Right lung (tissue), 5 donors: ENCODE data around the gene CETN2. TPM values are rescaled to one million over a fixed set of nuclear protein-coding genes. Genes with fewer than 3 reads are reported as not detected.

Experiments used
- polyA plus RNA-seq, 5 donors: library from polyadenylated mRNA; unstranded; fragments of 120-200 nt; gene quantifications; one replicate each; pipeline versions ENCODE4 v1.2.1 to v1.2.3, GENCODE V29; 2013; ENCODE audit warnings: inconsistent platforms in 1 of 5, low replicate concordance in 1 of 5; ENCODE audit not compliant: insufficient read length in 5 of 5, insufficient read depth in 1 of 5

CETN2 gene
- polyA plus RNA-seq, 5 donors: 80.7 to 102 (median 89.7) TPM

Other genes starting within 250 kb of the CETN2 start
- gene GABRQ, start 192.9 kb downstream of the CETN2 start, polyA plus RNA-seq: 1 to 10 TPM in 1 of 5 donors, under 1 TPM in 4; 0.67 to 1.0 (median 0.77) TPM
- not detected for gene MAGEA3, start 132.0 kb downstream of the CETN2 start, polyA plus RNA-seq
- gene CSAG2, start 121.5 kb downstream of the CETN2 start, polyA plus RNA-seq: not detected
- not detected for gene MAGEA2B, start 116.1 kb downstream of the CETN2 start, polyA plus RNA-seq
- gene CSAG1, start 97.0 kb downstream of the CETN2 start, polyA plus RNA-seq: not detected
- gene MAGEA12, start 97.0 kb downstream of the CETN2 start, polyA plus RNA-seq: not detected
- not detected for gene MAGEA2, start 76.9 kb downstream of the CETN2 start, polyA plus RNA-seq
- gene CSAG3, start 71.5 kb downstream of the CETN2 start, polyA plus RNA-seq: not detected
- gene MAGEA6, start 61.1 kb downstream of the CETN2 start, polyA plus RNA-seq: not detected
- 10 to 100 TPM; 15.9 to 24.3 (median 19.0) TPM for gene NSDHL, start 306 bp upstream of the CETN2 start, polyA plus RNA-seq
- 10 to 100 TPM; 15.0 to 24.8 (median 20.4) TPM for gene ZNF185, start 67.3 kb upstream of the CETN2 start, polyA plus RNA-seq
- gene PNMA5, start 163.4 kb upstream of the CETN2 start, polyA plus RNA-seq: under 1 TPM in 3 of 5 donors, not detected in 2; 0.06 to 0.13 (median 0.11) TPM
- 1 to 10 TPM; 2.3 to 3.2 (median 2.6) TPM for gene PNMA3, start 225.7 kb upstream of the CETN2 start, polyA plus RNA-seq
- 1 to 10 TPM; 1.3 to 3.2 (median 2.5) TPM for gene PNMA6A, start 241.7 kb upstream of the CETN2 start, polyA plus RNA-seq